Esophagus muscularis mucosa (tissue), 4 donors: ENCODE data around the gene AWAT1. TPM values are rescaled to one million over a fixed set of nuclear protein-coding genes. Genes with fewer than 3 reads are reported as not detected.

Experiments
- DNase-seq: peaks from one replicate; pipeline ENCODE4 v3.0.0-alpha.2; 2017; ENCODE audit errors: extremely low spot score
- H3K27ac ChIP-seq, 4 donors: fragments of 200-600 bp; sonication (generic); replicated peaks in 1 of 4; 1 replicate in 3 of 4; 2 replicates in 1 of 4; pipeline ENCODE4 v1.5.1; 2016 to 2019; ENCODE audit warnings: mild to moderate bottlenecking in 1 of 4
- H3K27me3 ChIP-seq, 4 donors: fragments of 200-600 bp; sonication (generic); one replicate each; pipeline versions ENCODE4 v1.5.1 to v1.6.0; 2016 to 2019
- H3K36me3 ChIP-seq, 4 donors: fragments of 200-600 bp; sonication (generic); one replicate each; pipeline ENCODE4 v1.5.1; 2016 to 2019
- H3K4me1 ChIP-seq, 4 donors: fragments of 200-600 bp; sonication (generic); one replicate each; pipeline ENCODE4 v1.5.1; 2016 to 2019
- H3K4me3 ChIP-seq, 4 donors: fragments of 200-600 bp; sonication (generic); 1 replicate in 2 of 4; 2 replicates in 2 of 4; pipeline ENCODE4 v1.5.1; 2016 to 2019; ENCODE audit warnings: mild to moderate bottlenecking in 4 of 4, moderate library complexity in 1 of 4
- H3K9me3 ChIP-seq, 4 donors: fragments of 200-600 bp; sonication (generic); 1 replicate in 3 of 4; 2 replicates in 1 of 4; pipeline ENCODE4 v1.5.1; 2016 to 2019
- CTCF ChIP-seq, 3 experiments: fragments of 200-600 bp in 2 of 3; fragments of 450-650 bp in 1 of 3; sonication (generic) in 2 of 3; IDR thresholded peaks; one replicate each; pipeline ENCODE4 v1.5.1; 2017 to 2019; ENCODE audit warnings: antibody characterized with exemption in 3 of 3, mild to moderate bottlenecking in 2 of 3, moderate library complexity in 1 of 3
- EP300 ChIP-seq: sonication (generic); formaldehyde crosslinking; IDR thresholded peaks from one replicate; pipeline ENCODE4 v1.6.1; 2017; ENCODE audit warnings: antibody characterized with exemption
- POLR2A ChIP-seq: fragments of 450-650 bp; IDR thresholded peaks from one replicate; pipeline ENCODE4 v1.6.1; 2017; ENCODE audit warnings: antibody characterized with exemption, moderate library complexity, mild to moderate bottlenecking, low read depth
- POLR2AphosphoS5 ChIP-seq, 2 donors: sonication (generic); formaldehyde crosslinking; IDR thresholded peaks; one replicate each; pipeline ENCODE4 v1.6.1; 2017; ENCODE audit warnings: antibody characterized with exemption in 2 of 2
- whole genome bisulfite sequencing: methylation state at CpG from one replicate; pipeline ENCODE4 v1.1.5; 2018; 5-methylcytosine and 5-hydroxymethylcytosine counted together
- intact Hi-C: fragments of 100-400 bp; cut with DNase I; formaldehyde crosslinking; loops from one replicate; pipeline ENCODE4 v1.15.1; 2023
- total RNA-seq, 4 donors: library from RNA; depleted of rRNA; stranded (reverse); fragments of >200 nt; gene quantifications; one replicate each; pipeline versions ENCODE4 v1.1.0 to v1.2.1, GENCODE V29; 2016

AWAT1 gene
- total RNA-seq, 4 donors from 2014 or later = not detected

- DNase-seq = no peak
- no peak overlapping the region for H3K4me3 ChIP-seq
- no peaks in the 10 kb centered on the region for H3K27me3 ChIP-seq
- H3K9me3 ChIP-seq = no peaks in the 10 kb centered on the region
- H3K36me3 ChIP-seq = no peaks in the 10 kb centered on the region
- TF ChIP-seq POLR2AphosphoS5 (IDR thresholded peaks at IDR 0.05) = no peak
- no peak for TF ChIP-seq POLR2A
- no peak for TF ChIP-seq EP300
- no peak for TF ChIP-seq CTCF (IDR thresholded peaks at IDR 0.05)
- no peak overlapping the region for H3K27ac ChIP-seq
- intact Hi-C loops = no loop called here
- H3K4me1 ChIP-seq = no peaks in the 10 kb centered on the region
- WGBS = 83% methylated on average over 3 of the region's 3 CpGs
These were observed 19.1 kb downstream of the AWAT1 start for GRCh38 chrX:70253377-70254062.

- DNase-seq = no peak
- Histone ChIP-seq H3K36me3 (no peaks in the 10 kb centered on the region), H3K4me1 (no peaks in the 10 kb centered on the region), H3K4me3 (no peak overlapping the region), H3K27ac (no peak overlapping the region), H3K9me3 (no peaks in the 10 kb centered on the region), H3K27me3 (no peaks in the 10 kb centered on the region)
- TF ChIP-seq EP300 (no peak), CTCF (IDR thresholded peaks at IDR 0.05) (no peak), POLR2AphosphoS5 (IDR thresholded peaks at IDR 0.05) (no peak), POLR2A (no peak)
- intact Hi-C loops = no loop called here
- 82% methylated on average over 1 of the region's 1 CpG for WGBS
These were observed 19.6 kb downstream of the AWAT1 start for GRCh38 chrX:70254063-70254400.

GRCh38 chrX:70254909-70255308 is 20.5 kb downstream of the AWAT1 start:
- no peak for TF ChIP-seq EP300
- TF ChIP-seq POLR2AphosphoS5 (IDR thresholded peaks at IDR 0.05) = no peak
- no peak for TF ChIP-seq POLR2A
- TF ChIP-seq CTCF (IDR thresholded peaks at IDR 0.05) = no peak
- intact Hi-C loops = no loop called here
- no peak overlapping the region for H3K27ac ChIP-seq
- H3K36me3 ChIP-seq = no peaks in the 10 kb centered on the region
- H3K4me3 ChIP-seq = no peak overlapping the region
- no peaks in the 10 kb centered on the region for H3K9me3 ChIP-seq
- no peaks in the 10 kb centered on the region for H3K4me1 ChIP-seq
- H3K27me3 ChIP-seq = no peaks in the 10 kb centered on the region
- 86% methylated on average over 3 of the region's 3 CpGs for WGBS
- no peak for DNase-seq

- Histone ChIP-seq H3K27ac (no peak overlapping the region), H3K9me3 (no peaks in the 10 kb centered on the region), H3K4me3 (no peak overlapping the region), H3K27me3 (no peaks in the 10 kb centered on the region), H3K36me3 (no peaks in the 10 kb centered on the region), H3K4me1 (no peaks in the 10 kb centered on the region)
- no peak for TF ChIP-seq POLR2A
- intact Hi-C loops = no loop called here
- DNase-seq = no peak
- 76% methylated on average over 2 of the region's 2 CpGs for WGBS
These were observed 21.0 kb downstream of the AWAT1 start for GRCh38 chrX:70255452-70255851.

- intact Hi-C loops = no loop called here
- Histone ChIP-seq H3K27ac (no peak overlapping the region), H3K9me3 (no peaks in the 10 kb centered on the region), H3K27me3 (no peaks in the 10 kb centered on the region), H3K36me3 (no peaks in the 10 kb centered on the region), H3K4me3 (no peak overlapping the region), H3K4me1 (no peaks in the 10 kb centered on the region)
- WGBS = 64% methylated on average over 3 of the region's 5 CpGs
- DNase-seq = no peak
- TF ChIP-seq EP300 (no peak), CTCF (IDR thresholded peaks at IDR 0.05) (no peak), POLR2A (no peak), POLR2AphosphoS5 (IDR thresholded peaks at IDR 0.05) (no peak)
These were observed 23.2 kb downstream of the AWAT1 start for GRCh38 chrX:70257423-70258288.
